K562 (cell line): ENCODE measurements around the gene ZNF135. TPM values are rescaled to one million over a fixed set of nuclear protein-coding genes. Genes with fewer than 3 reads are reported as not detected.

Experiments
- CBFA2T2 ChIP-seq: fragments of 450-650 bp; conservative IDR thresholded peaks from 2 replicates; pipeline ENCODE4 v1.6.1; 2017; ENCODE audit warnings: mild to moderate bottlenecking
- MTA2 ChIP-seq: fragments of 450-650 bp; IDR thresholded peaks from 2 replicates; pipeline ENCODE4 v1.6.1; 2016; ENCODE audit warnings: low read depth
- RBM17 ChIP-seq: fragments of 200-400 bp; formaldehyde crosslinking; IDR thresholded peaks from 2 replicates; pipeline ENCODE4 v1.6.1; 2017; ENCODE audit warnings: low read depth, mild to moderate bottlenecking, low read length, borderline replicate concordance
- polyA plus RNA-seq, 8 experiments: library from polyadenylated mRNA; depleted of rRNA in 4 of 8; stranded (reverse) in 5 of 8; unstranded in 3 of 8; fragments of >200 nt; fragmentation: Nextera tagmentation in 2 of 8; fragmentation: Illumina TruSeq in 1 of 8; extraction: Ambion mirVana in 2 of 8; extraction: Trizol in 1 of 8; gene quantifications; 2 replicates each; pipeline versions ENCODE4 v1.2.1 to v1.2.3, GENCODE V29; 2011 to 2014; ENCODE audit warnings: inconsistent platforms in 1 of 8, missing spikeins in 1 of 8
- total RNA-seq, 7 experiments: library from RNA; depleted of rRNA in 6 of 7; stranded (reverse); fragments of >200 nt in 6 of 7; fragmentation: Illumina TruSeq in 2 of 7; extraction: Trizol in 2 of 7; gene quantifications; 2 replicates each; pipeline versions ENCODE4 v1.2.1 to v1.2.3, GENCODE V29; 2011 to 2021; ENCODE audit warnings: low replicate concordance in 1 of 7
- TF ChIP-seq, protein P1 (sequence below): sonication (generic); formaldehyde crosslinking; IDR thresholded peaks from 2 replicates; pipeline ENCODE4 v1.8.1; 2023; ENCODE audit warnings: missing genetic modification reagents, mild to moderate bottlenecking, borderline replicate concordance
- TF ChIP-seq, protein P2 (sequence below), 2 experiments: fragments of 450-650 bp; IDR thresholded peaks; 2 replicates each; pipeline ENCODE4 v1.6.1; 2018; ENCODE audit warnings: mild to moderate bottlenecking in 2 of 2, low read depth in 1 of 2; ENCODE audit not compliant: partially characterized antibody in 2 of 2
- TF ChIP-seq, protein P3 (sequence below): fragments of 450-650 bp; IDR thresholded peaks from 2 replicates; pipeline ENCODE4 v1.6.1; 2016; ENCODE audit warnings: mild to moderate bottlenecking
- TF ChIP-seq, protein P4 (sequence below): fragments of 450-650 bp; formaldehyde crosslinking; IDR thresholded peaks from 2 replicates; pipeline ENCODE4 v1.4.0; 2020; ENCODE audit warnings: mild to moderate bottlenecking, mixed read lengths
- TF ChIP-seq, protein P5 (sequence below): fragments of 250-450 bp; sonication (Bioruptor Pico); IDR thresholded peaks from 2 replicates; pipeline ENCODE4 v1.9.0; 2021; ENCODE audit warnings: mild to moderate bottlenecking
- TF ChIP-seq, protein P6 (sequence below): fragments of 250-450 bp; sonication (Bioruptor Pico); IDR thresholded peaks from 2 replicates; pipeline ENCODE4 v1.5.0; 2021

Gene ZNF135
- total and polyA plus RNA-seq, 9 of the 15 experiments (the other 6 are each of a cell fraction or from before 2014, with no cell fraction given) = not detected

DNA sequence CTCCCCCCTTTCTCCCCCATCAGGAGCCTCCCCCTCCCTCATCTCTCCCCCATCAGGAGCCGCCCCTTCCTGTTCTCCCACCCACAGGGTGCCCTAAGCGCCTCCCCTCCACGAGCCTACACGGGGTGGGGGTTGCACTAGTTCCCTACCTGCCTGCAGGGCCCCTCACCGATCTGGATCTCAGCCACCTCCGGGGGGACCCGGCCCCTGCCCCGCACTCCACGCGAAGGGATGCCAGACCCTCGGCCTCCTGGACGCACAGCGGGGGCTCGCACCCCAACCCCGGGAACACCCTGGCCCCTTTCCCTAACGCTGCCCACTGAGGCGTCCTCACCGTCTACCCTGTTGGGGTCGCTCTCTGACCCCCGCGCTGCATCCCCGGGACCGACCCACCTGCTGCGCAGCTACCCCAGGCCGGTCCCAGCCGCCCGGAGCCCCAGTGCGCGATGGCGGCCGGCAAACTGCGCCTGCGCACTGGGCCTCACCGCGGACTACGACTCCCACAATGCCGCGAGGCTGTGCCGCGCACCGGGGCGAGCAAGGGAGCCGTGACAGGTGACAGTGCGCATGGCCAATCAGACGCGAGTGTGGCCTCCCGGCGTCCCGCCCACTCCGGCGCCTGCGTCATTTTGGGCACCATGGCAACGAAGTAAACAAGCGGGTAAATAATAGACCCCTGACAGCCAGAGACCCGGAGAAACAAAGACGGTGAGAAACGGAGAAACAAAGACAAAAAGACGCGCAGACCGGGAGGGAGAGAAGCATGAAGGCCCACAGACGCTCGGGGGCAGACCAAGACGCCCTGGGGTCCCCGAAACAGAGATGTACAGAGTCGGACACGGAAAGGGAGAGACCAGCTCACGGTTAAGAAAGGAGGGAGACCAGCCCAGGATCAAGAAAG lies 38.9 kb downstream of the ZNF135 start, which contains the start of gene ZSCAN18 (continued):
- TF ChIP-seq, protein P1, sequence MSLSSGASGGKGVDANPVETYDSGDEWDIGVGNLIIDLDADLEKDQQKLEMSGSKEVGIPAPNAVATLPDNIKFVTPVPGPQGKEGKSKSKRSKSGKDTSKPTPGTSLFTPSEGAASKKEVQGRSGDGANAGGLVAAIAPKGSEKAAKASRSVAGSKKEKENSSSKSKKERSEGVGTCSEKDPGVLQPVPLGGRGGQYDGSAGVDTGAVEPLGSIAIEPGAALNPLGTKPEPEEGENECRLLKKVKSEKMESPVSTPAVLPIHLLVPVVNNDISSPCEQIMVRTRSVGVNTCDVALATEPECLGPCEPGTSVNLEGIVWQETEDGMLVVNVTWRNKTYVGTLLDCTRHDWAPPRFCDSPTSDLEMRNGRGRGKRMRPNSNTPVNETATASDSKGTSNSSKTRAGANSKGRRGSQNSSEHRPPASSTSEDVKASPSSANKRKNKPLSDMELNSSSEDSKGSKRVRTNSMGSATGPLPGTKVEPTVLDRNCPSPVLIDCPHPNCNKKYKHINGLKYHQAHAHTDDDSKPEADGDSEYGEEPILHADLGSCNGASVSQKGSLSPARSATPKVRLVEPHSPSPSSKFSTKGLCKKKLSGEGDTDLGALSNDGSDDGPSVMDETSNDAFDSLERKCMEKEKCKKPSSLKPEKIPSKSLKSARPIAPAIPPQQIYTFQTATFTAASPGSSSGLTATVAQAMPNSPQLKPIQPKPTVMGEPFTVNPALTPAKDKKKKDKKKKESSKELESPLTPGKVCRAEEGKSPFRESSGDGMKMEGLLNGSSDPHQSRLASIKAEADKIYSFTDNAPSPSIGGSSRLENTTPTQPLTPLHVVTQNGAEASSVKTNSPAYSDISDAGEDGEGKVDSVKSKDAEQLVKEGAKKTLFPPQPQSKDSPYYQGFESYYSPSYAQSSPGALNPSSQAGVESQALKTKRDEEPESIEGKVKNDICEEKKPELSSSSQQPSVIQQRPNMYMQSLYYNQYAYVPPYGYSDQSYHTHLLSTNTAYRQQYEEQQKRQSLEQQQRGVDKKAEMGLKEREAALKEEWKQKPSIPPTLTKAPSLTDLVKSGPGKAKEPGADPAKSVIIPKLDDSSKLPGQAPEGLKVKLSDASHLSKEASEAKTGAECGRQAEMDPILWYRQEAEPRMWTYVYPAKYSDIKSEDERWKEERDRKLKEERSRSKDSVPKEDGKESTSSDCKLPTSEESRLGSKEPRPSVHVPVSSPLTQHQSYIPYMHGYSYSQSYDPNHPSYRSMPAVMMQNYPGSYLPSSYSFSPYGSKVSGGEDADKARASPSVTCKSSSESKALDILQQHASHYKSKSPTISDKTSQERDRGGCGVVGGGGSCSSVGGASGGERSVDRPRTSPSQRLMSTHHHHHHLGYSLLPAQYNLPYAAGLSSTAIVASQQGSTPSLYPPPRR (CRISPR knock-in tag) = no peak
- TF ChIP-seq, protein P2, sequence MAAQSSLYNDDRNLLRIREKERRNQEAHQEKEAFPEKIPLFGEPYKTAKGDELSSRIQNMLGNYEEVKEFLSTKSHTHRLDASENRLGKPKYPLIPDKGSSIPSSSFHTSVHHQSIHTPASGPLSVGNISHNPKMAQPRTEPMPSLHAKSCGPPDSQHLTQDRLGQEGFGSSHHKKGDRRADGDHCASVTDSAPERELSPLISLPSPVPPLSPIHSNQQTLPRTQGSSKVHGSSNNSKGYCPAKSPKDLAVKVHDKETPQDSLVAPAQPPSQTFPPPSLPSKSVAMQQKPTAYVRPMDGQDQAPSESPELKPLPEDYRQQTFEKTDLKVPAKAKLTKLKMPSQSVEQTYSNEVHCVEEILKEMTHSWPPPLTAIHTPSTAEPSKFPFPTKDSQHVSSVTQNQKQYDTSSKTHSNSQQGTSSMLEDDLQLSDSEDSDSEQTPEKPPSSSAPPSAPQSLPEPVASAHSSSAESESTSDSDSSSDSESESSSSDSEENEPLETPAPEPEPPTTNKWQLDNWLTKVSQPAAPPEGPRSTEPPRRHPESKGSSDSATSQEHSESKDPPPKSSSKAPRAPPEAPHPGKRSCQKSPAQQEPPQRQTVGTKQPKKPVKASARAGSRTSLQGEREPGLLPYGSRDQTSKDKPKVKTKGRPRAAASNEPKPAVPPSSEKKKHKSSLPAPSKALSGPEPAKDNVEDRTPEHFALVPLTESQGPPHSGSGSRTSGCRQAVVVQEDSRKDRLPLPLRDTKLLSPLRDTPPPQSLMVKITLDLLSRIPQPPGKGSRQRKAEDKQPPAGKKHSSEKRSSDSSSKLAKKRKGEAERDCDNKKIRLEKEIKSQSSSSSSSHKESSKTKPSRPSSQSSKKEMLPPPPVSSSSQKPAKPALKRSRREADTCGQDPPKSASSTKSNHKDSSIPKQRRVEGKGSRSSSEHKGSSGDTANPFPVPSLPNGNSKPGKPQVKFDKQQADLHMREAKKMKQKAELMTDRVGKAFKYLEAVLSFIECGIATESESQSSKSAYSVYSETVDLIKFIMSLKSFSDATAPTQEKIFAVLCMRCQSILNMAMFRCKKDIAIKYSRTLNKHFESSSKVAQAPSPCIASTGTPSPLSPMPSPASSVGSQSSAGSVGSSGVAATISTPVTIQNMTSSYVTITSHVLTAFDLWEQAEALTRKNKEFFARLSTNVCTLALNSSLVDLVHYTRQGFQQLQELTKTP (IDR thresholded peaks at IDR 0.05; ENCODE audit: low read depth in 1 of 2, partially characterized antibody in 2 of 2) = no peak
- no peak for TF ChIP-seq RBM17
- TF ChIP-seq, protein P3, sequence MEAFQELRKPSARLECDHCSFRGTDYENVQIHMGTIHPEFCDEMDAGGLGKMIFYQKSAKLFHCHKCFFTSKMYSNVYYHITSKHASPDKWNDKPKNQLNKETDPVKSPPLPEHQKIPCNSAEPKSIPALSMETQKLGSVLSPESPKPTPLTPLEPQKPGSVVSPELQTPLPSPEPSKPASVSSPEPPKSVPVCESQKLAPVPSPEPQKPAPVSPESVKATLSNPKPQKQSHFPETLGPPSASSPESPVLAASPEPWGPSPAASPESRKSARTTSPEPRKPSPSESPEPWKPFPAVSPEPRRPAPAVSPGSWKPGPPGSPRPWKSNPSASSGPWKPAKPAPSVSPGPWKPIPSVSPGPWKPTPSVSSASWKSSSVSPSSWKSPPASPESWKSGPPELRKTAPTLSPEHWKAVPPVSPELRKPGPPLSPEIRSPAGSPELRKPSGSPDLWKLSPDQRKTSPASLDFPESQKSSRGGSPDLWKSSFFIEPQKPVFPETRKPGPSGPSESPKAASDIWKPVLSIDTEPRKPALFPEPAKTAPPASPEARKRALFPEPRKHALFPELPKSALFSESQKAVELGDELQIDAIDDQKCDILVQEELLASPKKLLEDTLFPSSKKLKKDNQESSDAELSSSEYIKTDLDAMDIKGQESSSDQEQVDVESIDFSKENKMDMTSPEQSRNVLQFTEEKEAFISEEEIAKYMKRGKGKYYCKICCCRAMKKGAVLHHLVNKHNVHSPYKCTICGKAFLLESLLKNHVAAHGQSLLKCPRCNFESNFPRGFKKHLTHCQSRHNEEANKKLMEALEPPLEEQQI = no peak
- TF ChIP-seq, protein P4, sequence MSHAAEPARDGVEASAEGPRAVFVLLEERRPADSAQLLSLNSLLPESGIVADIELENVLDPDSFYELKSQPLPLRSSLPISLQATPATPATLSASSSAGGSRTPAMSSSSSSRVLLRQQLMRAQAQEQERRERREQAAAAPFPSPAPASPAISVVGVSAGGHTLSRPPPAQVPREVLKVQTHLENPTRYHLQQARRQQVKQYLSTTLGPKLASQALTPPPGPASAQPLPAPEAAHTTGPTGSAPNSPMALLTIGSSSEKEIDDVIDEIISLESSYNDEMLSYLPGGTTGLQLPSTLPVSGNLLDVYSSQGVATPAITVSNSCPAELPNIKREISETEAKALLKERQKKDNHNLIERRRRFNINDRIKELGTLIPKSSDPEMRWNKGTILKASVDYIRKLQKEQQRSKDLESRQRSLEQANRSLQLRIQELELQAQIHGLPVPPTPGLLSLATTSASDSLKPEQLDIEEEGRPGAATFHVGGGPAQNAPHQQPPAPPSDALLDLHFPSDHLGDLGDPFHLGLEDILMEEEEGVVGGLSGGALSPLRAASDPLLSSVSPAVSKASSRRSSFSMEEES (CRISPR knock-in tag) = no peak
- no peak for TF ChIP-seq CBFA2T2
- no peak for TF ChIP-seq MTA2
- TF ChIP-seq, protein P5, sequence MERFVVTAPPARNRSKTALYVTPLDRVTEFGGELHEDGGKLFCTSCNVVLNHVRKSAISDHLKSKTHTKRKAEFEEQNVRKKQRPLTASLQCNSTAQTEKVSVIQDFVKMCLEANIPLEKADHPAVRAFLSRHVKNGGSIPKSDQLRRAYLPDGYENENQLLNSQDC (CRISPR knock-in tag) = no peak
- TF ChIP-seq, protein P6, sequence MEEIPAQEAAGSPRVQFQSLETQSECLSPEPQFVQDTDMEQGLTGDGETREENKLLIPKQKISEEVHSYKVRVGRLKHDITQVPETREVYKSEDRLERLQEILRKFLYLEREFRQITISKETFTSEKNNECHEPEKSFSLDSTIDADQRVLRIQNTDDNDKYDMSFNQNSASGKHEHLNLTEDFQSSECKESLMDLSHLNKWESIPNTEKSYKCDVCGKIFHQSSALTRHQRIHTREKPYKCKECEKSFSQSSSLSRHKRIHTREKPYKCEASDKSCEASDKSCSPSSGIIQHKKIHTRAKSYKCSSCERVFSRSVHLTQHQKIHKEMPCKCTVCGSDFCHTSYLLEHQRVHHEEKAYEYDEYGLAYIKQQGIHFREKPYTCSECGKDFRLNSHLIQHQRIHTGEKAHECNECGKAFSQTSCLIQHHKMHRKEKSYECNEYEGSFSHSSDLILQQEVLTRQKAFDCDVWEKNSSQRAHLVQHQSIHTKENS (CRISPR knock-in tag) = no peak
